ENCODE data around the gene PLOD1. TPM values are rescaled to one million over a fixed set of nuclear protein-coding genes. Genes with fewer than 3 reads are reported as not detected.

The PLOD1 gene
- total and polyA plus RNA-seq, 2 of the 13 experiments (the other 11 are each of a cell fraction or from before 2014, with no cell fraction given), result 70.1 to 318 TPM

GRCh38 chr1:11908095-11908675 lies 26.3 kb upstream of the PLOD1 start:
- peaks cover 0 to 2% of the 10 kb centered on the region in 2 experiments; a peak in 2 of 5 replicates for H3K27me3 ChIP-seq (ENCODE audit: control insufficient read depth in 1 of 2, insufficient read depth in 2 of 2, low read length in 2 of 2)
- H3K9me3 ChIP-seq (ENCODE audit: low read length), result no peaks in the 10 kb centered on the region
- ChIA-PET CTCF (ENCODE audit: low intra/inter-chr PET ratio, low total read pairs) (interaction anchor here (1.5 kb wide), 1 partner anchor 70 kb away, joined by 15 read pairs; no protein-coding TSS in a partner anchor), POLR2A (interaction anchor here (0.7 to 8.7 kb wide), 36 partner anchors 9 to 641 kb away, joined by 3 to 178 read pairs (median 7); partner anchors contain the start of genes AGTRAP, CLCN6, FBXO6 and KIAA2013)
- peaks cover 47% of the 10 kb centered on the region for H3K4me1 ChIP-seq (ENCODE audit: insufficient read depth, low read length)
- ATAC-seq (peak; percentile 78), DNase-seq (ENCODE audit: low spot score) (peak; percentile 96), FAIRE-seq (no peak)
- BruUV-seq (replicated peaks), result TSS peak; percentile 99
- 2% methylated on average over 18 of the region's 24 CpGs for WGBS (ENCODE audit: low lambda C conversion rate)
- peak overlapping the region; percentile 57 to 76 (median 67) for H3K4me3 ChIP-seq (replicated peaks in 1 of 3; ENCODE audit: insufficient read depth in 1 of 3, low read depth in 2 of 3, low read length in 3 of 3)
- H2AFZ ChIP-seq (ENCODE audit: low read length), result no peak overlapping the region
- H3K9ac ChIP-seq (ENCODE audit: insufficient read depth, low read depth, low read length), result peak overlapping the region; percentile 99
- H3K79me2 ChIP-seq (ENCODE audit: insufficient read depth, low read length), result no peaks in the 10 kb centered on the region
- intact Hi-C loops (cut with micrococcal nuclease; ENCODE audit: unreplicated experiment), result loop anchor here (1.0 to 5.0 kb wide), 3 partner anchors 21 to 66 kb away; no protein-coding TSS in a partner anchor
- H3K36me3 ChIP-seq (replicated peaks in 1 of 2; ENCODE audit: control insufficient read depth in 1 of 2, insufficient read depth in 2 of 2, low read length in 2 of 2), result no peaks in the 10 kb centered on the region
- H3K4me2 ChIP-seq (ENCODE audit: low read depth, low read length), result peak overlapping the region; percentile 94
- peak overlapping the region; percentile 100 for H3K27ac ChIP-seq (ENCODE audit: extremely low read length, insufficient read depth, low read length)
- H4K20me1 ChIP-seq (ENCODE audit: insufficient read depth, low read length), result no peaks in the 10 kb centered on the region
- in situ Hi-C loops (cut with HindIII; ENCODE audit: extremely low pct_ligation_motif_present, low pct_unique_long_range_greater_than_20kb), result no loop called here
- TF ChIP-seq GZF1 (CRISPR knock-in tag; IDR thresholded peaks at IDR 0.05) (0 out of 2 replicates have a peak, but pooled peaks have one; percentile 22), ZNF225 (CRISPR knock-in tag; IDR thresholded peaks at IDR 0.05) (no peak), ZNF354B (CRISPR knock-in tag; IDR thresholded peaks at IDR 0.05) (no peak), ZNF296 (CRISPR knock-in tag; conservative IDR thresholded peaks at IDR 0.05) (no peak), CREBL2 (CRISPR knock-in tag; IDR thresholded peaks at IDR 0.05; ENCODE audit: borderline replicate concordance) (0 out of 2 replicates have a peak, but pooled peaks have one; percentile 68), ZSCAN12 (CRISPR knock-in tag; IDR thresholded peaks at IDR 0.05) (no peak; the same call in 1 of the 2 replicates), ZNF264 (CRISPR knock-in tag; IDR thresholded peaks at IDR 0.05) (peak; percentile 85; the same call in 1 of the 2 replicates), NFIB (CRISPR knock-in tag; IDR thresholded peaks at IDR 0.05; ENCODE audit: borderline replicate concordance) (no peak), EP300 (IDR thresholded peaks at IDR 0.05; ENCODE audit: low read depth in 2 of 2, low read length in 2 of 2) (peak in 1 of 2 experiments; percentile 65; a peak in 1 of 4 replicates), EP300 (CRISPR knock-in tag; IDR thresholded peaks at IDR 0.05; ENCODE audit: borderline replicate concordance) (peak; percentile 69), BCLAF1 (IDR thresholded peaks at IDR 0.05) (no peak), LRRFIP1 (CRISPR knock-in tag; conservative IDR thresholded peaks at IDR 0.05) (peak; percentile 36; the same call in 1 of the 2 replicates), ZBTB20 (CRISPR knock-in tag; IDR thresholded peaks at IDR 0.05; ENCODE audit: borderline replicate concordance, low read depth) (0 out of 2 replicates have a peak, but pooled peaks have one; percentile 27), RNF2 (conservative IDR thresholded peaks at IDR 0.05; ENCODE audit: low read depth) (no peak), ZNF780A (CRISPR knock-in tag; IDR thresholded peaks at IDR 0.05) (0 out of 2 replicates have a peak, but pooled peaks have one; percentile 17), TAF15 (IDR thresholded peaks at IDR 0.05; ENCODE audit: low read depth, low read length, poor library complexity, severe bottlenecking) (no peak), NFE2L1 (CRISPR knock-in tag; IDR thresholded peaks at IDR 0.05; ENCODE audit: borderline replicate concordance) (no peak), NFE2L2 (IDR thresholded peaks at IDR 0.05; ENCODE audit: low read length) (no peak), ZNF878 (CRISPR knock-in tag; IDR thresholded peaks at IDR 0.05) (peak; percentile 97)
